LNCAP (cell line): ENCODE results near the gene CIZ1.

ENCODE experiments used
- TF ChIP-seq, protein P1 (sequence below): fragments of 450-650 bp; IDR thresholded peaks from 2 replicates; pipeline ENCODE4 v1.5.1; 2017; ENCODE audit warnings: mild to moderate bottlenecking

CIZ1 gene

DNA sequence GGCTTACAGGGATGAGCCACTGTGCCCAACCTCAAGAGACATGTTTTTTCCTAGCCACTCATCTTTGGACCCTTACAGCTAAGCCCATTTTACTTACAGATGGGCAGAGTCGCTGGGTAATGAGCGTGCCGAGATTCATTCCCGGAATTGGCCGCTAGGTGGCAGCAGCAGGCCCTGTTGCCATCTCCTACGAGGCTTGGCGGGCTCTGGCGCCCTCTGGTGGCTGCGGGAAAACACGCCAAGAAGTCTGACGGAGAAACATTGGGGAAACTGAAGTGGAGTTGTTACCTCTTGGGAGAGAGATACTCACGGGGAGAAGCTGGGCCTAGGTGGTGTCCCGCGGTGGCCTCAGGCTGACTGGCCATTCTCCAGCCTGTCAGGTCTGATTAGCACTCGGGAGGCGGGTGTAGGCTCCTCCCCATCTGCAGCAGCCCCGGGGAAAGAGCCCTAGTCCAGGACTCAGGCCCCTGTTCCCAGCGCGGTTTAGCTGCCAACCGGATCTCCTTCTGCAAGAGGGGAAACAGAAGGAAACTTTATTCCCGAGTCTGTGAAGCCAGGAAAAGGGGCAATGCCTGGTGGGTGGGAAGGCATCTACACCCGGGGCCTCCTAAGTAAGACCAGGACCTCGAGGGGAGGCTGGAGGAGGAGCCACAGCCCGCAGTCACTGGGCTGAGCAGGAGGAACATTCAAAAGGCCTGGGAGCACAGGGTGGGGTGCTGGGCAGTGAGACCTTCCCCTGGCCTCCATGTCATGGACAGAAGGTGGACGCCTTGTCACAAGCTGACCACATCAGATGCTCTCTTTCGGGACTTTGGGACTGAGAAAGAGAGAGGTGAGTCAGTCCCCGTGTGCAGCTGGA lies 73.5 kb downstream of the CIZ1 start:
- TF ChIP-seq, protein P1, sequence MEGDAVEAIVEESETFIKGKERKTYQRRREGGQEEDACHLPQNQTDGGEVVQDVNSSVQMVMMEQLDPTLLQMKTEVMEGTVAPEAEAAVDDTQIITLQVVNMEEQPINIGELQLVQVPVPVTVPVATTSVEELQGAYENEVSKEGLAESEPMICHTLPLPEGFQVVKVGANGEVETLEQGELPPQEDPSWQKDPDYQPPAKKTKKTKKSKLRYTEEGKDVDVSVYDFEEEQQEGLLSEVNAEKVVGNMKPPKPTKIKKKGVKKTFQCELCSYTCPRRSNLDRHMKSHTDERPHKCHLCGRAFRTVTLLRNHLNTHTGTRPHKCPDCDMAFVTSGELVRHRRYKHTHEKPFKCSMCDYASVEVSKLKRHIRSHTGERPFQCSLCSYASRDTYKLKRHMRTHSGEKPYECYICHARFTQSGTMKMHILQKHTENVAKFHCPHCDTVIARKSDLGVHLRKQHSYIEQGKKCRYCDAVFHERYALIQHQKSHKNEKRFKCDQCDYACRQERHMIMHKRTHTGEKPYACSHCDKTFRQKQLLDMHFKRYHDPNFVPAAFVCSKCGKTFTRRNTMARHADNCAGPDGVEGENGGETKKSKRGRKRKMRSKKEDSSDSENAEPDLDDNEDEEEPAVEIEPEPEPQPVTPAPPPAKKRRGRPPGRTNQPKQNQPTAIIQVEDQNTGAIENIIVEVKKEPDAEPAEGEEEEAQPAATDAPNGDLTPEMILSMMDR: peak; percentile 100

- TF ChIP-seq, protein P1: no peak
Observed at GRCh38 chr9:128116104-128117083, 75.0 kb downstream of the CIZ1 start.
